Measurements from ENCODE around the gene CST7.

CST7 gene

DNA sequence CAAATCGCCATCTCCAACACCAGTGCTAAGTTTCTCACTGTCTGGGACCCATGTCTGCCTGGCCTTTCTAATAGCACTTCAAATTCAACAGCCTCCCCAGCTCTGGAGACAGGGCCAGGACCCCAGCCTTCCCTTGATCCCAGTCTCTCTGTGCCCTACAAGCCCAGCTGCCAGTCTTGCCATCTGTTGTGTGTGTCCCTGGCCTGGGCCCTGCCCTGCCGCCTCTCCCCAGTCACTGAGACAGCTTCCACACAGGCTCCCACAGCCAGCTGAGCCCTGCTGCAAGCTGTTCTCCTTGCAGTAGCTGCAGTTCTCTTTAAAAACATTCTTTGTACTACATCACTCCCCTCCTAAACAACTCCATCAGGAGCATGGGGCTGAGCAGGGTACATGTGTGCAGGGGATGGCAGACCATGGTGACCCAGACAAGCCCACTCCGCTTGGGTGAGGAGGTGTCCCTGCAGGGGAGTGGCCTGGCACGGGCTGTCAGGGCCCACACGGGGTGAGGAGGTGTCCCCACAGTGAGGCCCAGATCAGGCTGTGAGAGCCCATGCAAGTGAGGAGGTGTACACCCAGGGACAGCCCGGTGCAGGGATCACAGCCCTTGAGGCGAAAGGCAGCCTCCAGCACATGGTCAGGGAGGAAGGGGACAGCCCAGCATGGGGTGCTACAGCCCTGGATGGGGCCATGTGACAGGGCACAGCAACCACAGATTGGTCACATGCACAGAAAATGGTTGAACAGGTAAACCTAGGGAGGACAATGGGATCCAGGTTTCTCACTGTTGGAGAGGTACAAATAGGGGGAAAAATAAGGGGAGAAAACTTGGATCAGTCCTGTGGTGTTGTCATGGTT lies 16.2 kb downstream of the CST7 start:
- no peak for DNase-seq

DNA sequence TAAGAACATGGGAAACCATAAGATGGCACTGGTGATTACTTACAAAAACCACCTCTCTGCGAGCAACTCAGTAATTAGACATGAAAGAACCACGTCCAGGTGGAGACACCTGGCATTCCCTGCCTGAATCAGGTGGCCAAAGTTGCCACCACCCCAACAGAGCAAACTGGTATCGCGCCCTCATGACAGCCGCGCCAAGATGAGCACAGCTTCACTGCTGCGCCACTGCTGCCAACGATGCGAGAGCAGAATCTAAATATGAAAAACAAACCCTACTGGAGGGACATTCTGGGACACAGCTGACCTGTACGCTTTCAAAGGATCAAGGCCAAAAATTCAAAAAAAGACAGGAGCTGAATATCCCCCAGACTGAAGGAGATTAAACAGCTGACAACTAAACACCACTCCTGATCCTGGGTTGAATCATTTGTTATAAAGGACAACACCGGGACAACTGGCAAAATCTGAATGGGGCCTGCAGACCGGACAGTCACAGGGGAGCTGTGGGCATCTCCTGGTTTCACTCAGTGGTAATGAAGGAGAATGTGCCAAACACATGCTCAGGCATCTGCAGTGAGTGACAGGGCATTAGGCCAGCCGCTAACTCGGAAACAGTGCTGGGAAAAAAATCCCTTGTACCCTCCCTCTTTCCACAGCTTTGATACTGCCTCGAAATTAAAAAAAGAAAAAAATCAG lies 17.4 kb downstream of the CST7 start:
- DNase-seq: no peak

DNA sequence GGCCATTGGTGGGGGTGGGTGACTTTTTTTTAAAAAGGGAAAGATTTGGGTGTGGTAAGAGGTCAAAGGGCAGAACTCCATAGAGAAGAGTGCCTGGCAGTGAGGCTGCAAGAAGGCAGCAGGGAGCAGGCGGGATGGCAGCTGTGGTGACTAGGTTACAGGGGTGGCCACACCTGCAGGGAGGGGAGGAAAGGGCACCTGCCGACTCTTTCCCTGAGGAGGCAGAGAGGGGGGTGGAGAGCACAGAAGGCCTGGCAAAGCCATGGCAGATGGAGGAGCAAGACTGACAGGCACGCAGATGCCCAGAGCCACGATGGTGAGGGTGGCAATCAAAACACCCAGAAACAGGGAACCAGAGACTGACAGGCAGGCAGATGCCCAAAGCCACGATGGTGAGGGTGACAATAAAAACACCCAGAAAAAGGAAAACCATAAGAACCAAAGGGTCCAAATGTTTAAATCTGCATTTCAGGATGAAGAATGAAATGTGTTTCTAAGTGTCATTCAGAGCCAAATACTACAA lies 19.3 kb downstream of the CST7 start:
- no peak for DNase-seq

DNA sequence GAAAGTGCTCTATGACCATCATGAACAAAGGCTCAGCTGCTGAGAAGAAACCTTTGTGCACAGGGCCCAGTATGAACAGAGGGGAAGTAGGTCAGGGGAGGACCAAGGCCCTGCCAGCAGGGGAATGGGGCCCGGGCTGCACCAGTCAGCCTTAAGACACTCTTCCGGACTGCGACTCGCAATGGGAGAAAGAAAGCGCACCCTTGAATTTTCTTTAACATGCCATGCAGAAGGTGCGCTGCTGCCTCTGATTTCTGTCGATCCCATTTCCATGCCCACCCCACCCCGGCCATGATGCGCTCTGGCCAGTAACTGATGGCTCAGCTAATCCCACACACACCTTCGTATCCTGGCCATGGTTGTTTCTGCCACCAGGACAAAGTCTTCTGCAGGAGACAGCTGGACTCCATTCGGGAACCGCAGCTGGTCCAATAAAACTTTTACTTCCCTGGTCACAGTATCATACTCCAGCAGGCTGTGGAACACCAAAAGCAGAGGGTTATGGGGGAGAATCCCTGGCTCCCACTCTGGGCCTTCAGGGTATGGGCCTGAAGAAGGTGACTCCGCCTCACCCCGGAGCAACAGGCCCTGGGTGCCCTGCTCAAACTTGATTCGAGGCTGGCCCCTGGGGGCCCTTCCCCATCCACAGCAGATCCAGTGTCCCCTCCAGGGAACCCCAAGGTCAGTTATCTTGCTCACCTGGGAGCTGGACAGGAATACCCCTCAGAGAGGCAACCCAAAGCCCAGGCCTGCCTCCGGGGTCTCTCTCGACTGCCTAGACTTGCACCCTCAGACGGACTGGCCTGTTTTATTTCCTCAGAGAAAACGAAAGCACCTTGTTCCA lies 20.3 kb downstream of the CST7 start:
- no peak for DNase-seq

DNA sequence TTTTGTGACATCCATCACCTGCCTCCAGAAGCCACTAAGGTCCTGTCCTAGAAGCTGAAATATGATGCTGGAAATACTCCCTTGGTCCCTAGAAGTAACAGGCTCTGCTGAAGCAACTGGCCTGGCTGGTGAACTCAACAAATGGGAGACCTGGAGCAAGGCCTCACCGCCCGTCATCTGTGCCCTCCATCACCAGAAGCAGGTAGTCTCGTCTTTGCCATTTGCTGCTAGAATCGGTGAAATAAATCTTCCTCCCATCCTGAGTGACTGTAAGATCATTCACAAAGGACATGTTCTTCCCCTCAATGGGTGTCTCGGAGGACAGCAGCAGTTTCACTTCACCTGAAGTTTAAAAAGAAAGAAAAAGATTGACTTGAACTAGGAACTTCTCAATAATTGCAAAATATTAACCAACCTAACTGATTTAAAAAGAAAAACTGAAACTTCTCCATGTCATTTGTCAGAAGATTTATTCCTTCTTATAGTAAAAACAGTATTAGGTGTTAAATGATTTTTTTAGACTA lies 21.0 kb downstream of the CST7 start:
- DNase-seq: no peak

DNA sequence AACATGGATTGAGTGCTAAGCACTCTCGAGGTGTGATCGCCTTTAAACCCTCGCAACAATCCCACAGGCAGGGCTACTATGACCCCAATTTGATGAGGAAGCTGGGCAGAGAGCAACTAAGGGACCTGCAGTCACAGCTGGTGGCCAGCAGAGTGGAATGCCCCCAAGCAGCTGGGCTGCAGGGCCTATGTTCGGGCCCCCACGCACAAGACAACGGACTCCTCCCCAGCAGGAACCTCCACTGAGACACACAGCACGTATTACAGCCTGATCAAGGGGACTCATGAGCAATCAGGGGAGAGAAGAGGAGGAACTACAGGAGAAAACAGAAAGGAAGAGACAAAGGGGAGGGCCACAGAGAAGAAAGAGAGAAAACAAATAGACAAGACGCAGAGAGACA lies 21.7 kb downstream of the CST7 start:
- peak; percentile 35 to 68 for DNase-seq

DNA sequence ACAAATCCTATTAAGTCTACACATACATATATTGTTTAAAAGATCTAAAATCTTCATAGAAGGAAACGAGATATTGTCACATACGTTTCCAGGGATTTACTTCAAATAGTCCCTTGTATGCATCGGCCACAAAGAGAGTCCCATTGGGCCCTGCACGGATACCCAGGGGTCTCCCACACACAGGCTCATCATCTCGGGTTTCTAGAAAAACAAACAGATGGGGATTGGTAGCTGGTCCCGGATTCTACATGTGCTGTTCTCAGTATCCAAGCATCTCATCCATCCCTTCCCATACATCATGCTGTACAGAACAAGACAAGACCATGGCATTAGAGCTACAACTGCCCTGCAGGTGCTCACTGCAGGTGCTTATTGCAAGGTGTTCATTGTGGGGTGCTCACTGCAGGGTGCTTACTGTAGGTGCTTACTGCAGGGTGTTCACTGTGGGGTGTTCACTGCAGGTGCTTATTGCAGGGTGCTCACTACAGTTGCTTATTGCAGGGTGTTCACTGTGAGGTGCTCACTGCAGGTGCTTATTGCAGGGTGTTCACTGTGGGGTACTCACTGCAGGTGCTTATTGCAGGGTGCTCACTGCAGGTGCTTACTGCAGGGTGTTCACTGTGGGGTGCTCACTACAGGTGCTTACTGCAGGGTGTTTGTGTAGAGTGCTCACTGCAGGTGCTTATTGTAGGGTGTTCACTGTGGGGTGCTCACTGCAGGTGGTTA lies 22.5 kb downstream of the CST7 start:
- no peak for DNase-seq

DNA sequence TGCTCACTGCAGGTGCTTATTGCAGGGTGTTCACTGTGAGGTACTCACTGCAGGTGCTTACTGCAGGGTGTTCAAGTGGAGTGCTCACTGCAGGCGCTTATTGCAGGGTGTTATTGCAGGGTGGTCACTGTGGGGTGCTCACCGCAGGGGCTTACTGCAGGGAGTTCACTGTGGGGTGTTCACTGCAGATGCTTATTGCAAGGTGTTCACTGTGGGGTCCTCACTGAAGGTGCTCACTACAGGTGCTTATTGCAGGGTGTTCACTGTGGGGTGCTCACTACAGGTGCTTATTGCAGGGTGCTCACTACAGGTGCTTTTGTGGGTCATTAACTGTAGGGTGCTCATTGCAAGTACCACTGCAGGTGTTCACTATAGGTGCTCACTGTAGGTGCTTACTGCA lies 23.3 kb downstream of the CST7 start:
- no peak for DNase-seq

DNA sequence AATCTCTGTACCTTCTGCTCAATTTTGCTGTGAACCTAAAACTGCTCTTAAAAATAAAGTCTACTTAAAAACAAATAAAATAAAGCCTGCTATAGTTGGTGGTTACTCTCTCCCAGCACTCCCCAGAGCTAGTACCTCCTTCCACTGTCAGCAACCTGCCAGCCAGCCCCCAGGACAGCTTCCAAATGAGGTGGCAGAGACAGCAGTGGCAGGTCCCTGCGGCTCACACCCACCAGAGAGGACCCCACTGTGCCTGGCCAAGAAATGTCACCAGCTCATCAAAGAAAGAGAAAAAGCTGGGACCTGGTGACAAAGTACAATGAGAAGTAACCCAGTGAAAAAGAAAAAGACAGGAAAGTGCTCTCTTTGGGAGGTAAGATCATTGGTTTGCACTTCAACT lies 28.3 kb downstream of the CST7 start:
- no peak for DNase-seq

DNA sequence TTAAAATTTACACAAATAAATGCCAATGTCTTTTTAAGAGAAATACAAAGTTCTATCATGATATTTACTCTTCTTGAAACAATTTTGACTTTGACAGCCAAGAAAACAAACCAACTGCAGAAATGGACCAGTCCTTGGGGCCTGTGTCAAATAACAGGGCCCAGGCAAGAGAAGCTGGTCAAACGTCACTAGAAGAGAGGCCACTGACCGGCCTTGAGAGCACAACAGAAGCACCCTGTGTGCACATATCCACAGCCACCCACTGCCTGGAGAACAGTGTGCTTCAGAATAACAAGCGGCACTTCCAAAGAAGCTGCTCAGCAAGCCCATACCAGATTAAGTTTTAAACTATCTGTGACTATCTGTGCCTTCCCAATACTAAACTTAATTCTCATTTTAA lies 28.7 kb downstream of the CST7 start:
- no peak for DNase-seq

DNA sequence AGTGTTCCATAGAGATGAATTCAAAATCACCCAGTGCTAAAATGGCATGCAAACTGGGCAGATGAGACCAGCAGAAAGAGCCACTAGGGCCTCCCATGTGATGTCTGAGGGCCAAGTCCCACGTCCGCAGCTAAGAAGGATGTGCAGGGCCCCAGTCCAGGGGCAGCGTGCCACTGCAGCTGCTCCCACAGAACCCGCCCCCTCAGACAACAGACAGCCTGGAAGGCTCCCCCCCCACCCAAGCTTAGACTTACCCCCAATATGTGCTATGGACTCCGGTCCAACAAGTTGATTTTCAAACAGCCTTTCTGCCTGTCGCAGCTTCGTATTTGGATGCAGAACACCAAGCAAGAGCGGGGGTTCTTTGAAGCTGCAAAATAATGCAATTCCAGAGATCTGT lies 29.4 kb downstream of the CST7 start:
- no peak for DNase-seq

DNA sequence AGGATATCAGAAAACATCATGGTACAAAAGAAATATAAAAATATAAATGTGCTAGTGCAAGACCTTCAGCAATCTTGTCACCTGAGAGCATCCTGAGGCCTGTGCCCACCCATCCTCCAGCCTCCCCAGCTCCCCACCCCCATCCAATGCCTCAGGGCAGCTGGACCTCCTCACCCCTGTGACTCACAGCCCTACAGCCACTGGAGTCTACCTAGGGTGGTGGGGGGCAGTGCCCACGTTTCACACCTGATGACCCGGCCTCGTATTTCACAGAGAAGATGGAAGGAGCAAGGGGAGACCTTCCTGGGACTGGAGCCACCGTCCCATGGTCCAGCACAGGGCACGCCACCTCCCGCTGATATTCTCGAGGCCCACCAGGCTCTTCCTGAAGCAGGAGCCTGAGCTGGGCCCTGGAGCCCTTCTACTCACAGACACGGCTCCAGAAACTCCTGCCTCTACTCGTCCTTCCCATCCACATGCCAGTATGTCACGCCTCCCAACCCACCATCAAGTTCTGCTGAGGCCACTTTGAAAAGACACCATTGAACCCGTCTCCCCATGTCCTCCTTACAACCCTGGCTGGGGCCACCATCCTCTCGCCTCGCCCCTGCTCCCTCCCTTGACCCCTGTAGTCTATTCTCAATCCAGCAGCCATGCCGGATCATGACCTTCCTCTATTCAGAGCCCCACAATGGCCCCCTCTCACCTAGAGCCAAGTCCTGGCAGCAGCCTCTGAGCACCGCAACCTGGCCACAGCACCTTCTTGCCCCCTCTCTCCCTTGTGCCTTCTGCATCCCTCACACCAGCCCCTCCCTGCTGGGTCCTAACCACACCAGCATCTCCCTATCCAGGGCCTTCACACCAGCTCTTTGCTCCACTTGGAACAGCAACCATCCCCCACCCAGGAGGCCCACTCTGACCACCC lies 30.2 kb downstream of the CST7 start:
- DNase-seq: no peak

DNA sequence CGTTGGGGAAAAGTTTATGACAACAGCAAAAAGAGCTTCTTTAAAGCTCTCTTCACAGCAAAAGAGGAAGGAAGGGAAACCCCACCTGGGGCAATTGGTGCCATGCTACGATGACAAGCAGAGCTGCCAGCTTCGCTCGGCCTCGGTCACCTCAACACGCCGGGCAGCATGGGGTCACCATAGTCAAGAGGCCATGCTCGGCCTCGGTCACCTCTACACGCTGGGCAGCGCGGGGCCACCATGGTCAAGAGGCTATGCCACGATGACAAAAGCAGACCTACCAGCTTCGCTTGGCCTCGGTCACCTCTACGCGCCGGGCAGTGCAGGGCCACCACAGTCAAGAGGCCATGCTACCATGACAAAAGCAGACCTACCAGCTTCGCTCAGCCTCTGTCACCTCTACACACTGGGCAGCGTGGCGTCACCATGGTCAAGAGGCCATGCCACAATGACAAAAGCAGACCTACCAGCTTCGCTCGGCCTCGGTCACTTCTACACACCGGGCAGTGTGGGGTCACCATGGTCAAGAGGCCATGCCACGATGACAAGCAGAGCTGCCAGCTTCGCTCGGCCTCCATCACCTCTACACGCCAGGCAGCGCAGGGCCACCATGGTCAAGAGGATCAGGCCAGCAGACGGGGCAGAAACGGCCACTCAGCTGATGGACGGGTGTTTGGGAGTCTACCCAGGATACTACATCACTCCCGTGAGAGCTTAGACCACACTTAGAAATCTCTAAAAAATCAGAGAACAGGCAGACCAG lies 31.4 kb downstream of the CST7 start:
- DNase-seq: peak; percentile 50 to 66

DNA sequence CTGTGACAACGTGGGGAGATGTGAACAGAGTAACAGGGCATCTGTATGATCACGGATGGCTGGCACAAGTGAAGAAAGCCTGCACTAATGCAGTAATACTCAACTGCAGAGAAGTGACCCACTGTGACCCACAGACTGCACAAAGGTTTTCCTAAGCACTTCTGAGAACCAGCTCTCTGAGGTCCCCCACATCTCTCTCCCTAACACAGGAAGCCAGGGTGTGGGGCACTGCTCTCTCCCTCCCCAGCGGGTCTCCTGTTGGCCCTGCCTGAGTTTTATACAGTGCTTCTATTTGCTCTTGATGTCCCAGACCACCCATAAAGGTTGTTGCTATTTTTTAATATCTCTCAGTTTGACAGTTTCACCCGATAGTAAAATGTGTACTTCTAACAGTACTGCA lies 32.2 kb downstream of the CST7 start:
- DNase-seq: no peak

DNA sequence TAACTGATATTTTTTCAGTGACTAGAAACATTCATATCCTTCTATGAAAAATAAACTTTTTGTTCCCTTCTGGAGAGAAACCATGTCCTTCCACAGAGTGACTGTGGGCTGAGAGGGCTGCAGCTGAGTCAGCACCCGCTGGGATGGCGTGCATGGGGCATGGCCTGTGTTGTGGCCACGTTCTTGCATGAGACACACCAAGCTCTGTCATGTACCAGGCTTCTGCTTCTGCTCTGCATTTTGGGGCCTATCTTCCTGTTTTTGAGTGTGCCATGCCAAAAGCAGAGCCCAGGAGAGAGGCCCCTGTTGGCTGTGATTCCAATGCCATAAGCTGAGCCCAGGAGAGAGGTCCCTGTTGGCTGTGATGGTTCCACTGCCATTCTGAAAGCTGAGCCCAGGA lies 32.7 kb downstream of the CST7 start:
- DNase-seq: peak; percentile 50 to 63

DNA sequence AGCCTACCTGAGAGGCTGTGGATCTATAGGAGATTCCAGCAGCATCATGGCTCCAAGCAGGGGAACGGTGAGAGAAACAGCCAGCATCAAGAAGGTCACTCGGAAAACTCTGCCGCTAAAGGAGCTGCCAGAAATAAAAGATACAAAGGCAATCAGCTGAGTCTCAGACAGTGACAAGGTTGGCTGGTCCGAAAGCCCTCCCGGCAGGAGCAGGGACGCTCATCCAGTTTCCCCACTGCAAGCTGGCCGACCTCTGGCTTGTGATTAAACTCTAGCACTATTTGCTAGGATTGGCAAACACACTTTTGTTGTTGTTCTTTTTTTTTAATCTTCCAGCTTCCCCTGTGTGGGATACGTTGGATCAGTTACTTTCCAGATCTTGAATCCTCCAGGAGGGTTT lies 34.8 kb downstream of the CST7 start:
- DNase-seq: no peak

DNA sequence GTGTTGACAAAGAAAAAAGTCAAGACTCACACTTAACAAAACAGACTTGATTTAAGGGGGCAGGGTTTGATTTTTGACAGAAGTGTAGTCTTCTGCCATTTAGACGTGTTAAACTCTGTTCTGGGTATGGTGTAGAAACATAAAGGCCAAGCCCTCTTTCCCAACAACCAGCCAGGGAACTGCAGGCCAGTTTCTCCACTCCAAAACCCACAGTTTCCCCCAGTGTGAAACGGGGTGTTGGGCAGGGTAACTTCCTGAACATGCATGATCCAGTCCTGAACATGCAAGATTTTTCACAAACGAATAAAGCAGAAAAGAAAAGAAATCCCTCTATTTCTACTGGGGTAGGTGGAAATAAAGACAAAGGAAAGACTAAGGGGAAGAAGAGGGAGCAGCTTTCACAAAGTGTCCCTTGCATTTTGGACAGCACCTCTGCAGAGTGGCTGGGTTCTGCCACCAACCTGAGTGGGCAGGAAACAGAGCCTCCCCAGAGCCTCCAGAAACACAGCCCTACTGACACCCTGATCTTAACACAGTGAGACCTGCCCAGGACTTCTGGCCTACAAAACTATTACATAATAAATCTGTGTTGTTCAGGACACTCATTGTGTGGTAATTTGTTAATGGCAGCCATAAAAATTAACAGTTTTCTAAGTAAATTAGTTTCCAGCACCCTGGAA lies 36.0 kb downstream of the CST7 start:
- peak; percentile 61 to 72 for DNase-seq

DNA sequence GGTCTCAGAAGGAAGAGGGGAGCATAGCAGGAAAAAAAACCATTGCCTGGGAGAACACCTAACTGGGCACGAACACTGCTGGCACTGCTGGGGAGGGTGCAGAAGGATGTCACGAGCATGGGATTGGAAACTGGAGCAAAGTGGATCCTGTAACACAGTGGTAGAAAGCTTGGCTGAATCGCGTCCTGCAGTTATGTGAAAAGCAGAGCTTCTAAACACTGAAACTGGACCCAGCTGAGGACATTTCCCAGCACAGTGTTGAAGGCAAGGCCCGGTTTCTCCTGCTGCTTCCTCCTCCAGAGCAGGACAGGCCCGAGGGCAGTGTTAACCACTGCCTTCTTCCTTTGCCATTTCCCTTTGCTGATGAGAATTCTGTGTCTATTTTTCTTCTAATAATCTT lies 36.7 kb downstream of the CST7 start:
- DNase-seq: peak in 1 of 2 donors; percentile 10

DNA sequence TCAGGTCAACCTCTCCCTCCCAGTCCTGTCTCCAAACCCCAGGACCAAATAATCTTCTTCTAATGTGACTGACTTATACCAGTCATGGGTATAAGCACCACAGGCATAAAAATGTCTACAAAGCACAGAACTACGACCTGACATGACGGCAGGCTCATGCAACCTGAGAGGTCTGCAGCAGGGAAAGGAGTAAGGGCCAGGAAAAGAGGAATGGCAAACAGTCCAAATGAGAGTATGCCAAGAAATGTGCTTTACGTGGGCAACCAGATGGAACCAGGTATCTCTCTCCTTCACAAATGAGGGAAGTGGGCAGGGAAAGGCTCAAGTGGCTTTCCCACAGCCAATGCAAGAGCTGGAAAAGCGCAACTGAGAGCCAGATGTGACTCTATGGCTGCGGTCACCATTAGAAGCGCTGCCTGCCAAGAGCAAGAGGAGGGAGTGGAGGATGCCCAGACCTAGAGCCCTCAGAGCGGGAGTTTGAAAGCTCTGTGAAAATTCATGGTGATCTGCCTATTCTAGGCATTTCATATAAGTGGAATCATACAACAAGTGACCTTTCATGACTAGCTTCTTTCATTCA lies 37.5 kb downstream of the CST7 start:
- no peak for DNase-seq
